HCT116 (cell line): ENCODE data around the gene TCP11. TPM values are rescaled to one million over a fixed set of nuclear protein-coding genes. Genes with fewer than 3 reads are reported as not detected.

Source experiments
- ATAC-seq: fragments of 200-7000 bp; cut with Tn5 transposase; 2 replicates; pipeline ENCODE4 v1.9.1; 2020; ENCODE audit warnings: mild to moderate bottlenecking, moderate library complexity
- BruUV-seq: library from RNA; stranded (reverse); fragments of 400-500 nt; replicated peaks from 2 replicates; lab custom pipeline; 2021; lab: Mats Ljungman, UMichigan
- CTCF ChIA-PET: fragments of 300-600 bp; sonication (Branson Sonifier 250); formaldehyde crosslinking; loops from one replicate; lab custom pipeline; 2021; ENCODE audit warnings: antibody characterized with exemption; lab: Charles Lee
- POLR2A ChIA-PET: fragments of 300-600, 350-600 bp; sonication (Branson Sonifier 250); formaldehyde crosslinking; loops from one replicate; lab custom pipeline; 2021; ENCODE audit warnings: antibody characterized with exemption; lab: Charles Lee
- RAD21 ChIA-PET, 2 experiments: fragments of 300-600 bp; sonication (Branson Sonifier 250); formaldehyde crosslinking; loops; one replicate each; lab custom pipeline; 2023; ENCODE audit warnings: low total read pairs in 2 of 2; ENCODE audit not compliant: uncharacterized antibody in 2 of 2, unreplicated experiment in 2 of 2, low non-redundant PET in 1 of 2; lab: Charles Lee
- DNase-seq: peaks from one replicate; pipeline ENCODE4 v3.0.0-alpha.2; 2010; ENCODE audit warnings: low read depth, low spot score
- H2AFZ ChIP-seq: fragments of 200-600 bp; shearing (Covaris generic), sonication (generic); 2 replicates; pipeline ENCODE4 v1.6.1; 2017; ENCODE audit warnings: low read depth, mixed run types, mixed read lengths, antibody characterized with exemption, low read length; ENCODE audit not compliant: poor library complexity, severe bottlenecking
- H3K27ac ChIP-seq: 2 replicates; pipeline ENCODE4 v1.5.1; 2012; ENCODE audit warnings: low read depth, low read length
- H3K27me3 ChIP-seq: fragments of 200-600 bp; sonication (generic); 2 replicates; pipeline ENCODE4 v1.6.1; 2016; ENCODE audit warnings: mixed run types, low read length, mixed read lengths; ENCODE audit not compliant: insufficient read depth
- H3K36me3 ChIP-seq, 2 experiments: fragments of 200-500 bp in 1 of 2; fragments of 200-600 bp in 1 of 2; sonication (Bioruptor generic) in 1 of 2; sonication (generic) in 1 of 2; 2 replicates each; pipeline versions ENCODE4 v1.5.1 to v1.6.1; 2014 to 2016; ENCODE audit warnings: low read length in 2 of 2, inconsistent platforms in 1 of 2, mixed read lengths in 1 of 2, mixed run types in 1 of 2; ENCODE audit not compliant: insufficient read depth in 2 of 2, control insufficient read depth in 1 of 2
- H3K4me1 ChIP-seq, 2 experiments: fragments of 200-600 bp in 1 of 2; sonication (generic) in 1 of 2; 2 replicates each; pipeline versions ENCODE4 v1.5.1 to v1.6.1; 2012 to 2017; ENCODE audit warnings: low read length in 2 of 2, inconsistent platforms in 1 of 2, mild to moderate bottlenecking in 1 of 2, mixed read lengths in 1 of 2, mixed run types in 1 of 2, moderate library complexity in 1 of 2; ENCODE audit not compliant: insufficient read depth in 2 of 2, control insufficient read depth in 1 of 2
- H3K4me2 ChIP-seq: fragments of 200-600 bp; sonication (generic); 2 replicates; pipeline ENCODE4 v1.6.1; 2017; ENCODE audit warnings: mixed run types, low read length, mixed read lengths
- H3K4me3 ChIP-seq, 2 experiments: fragments of 200-600 bp in 1 of 2; sonication (generic) in 1 of 2; replicated peaks in 1 of 2; 2 replicates each; pipeline ENCODE4 v1.5.1; 2011 to 2016; ENCODE audit warnings: low read length in 2 of 2, control low read depth in 1 of 2, low read depth in 1 of 2, mild to moderate bottlenecking in 1 of 2, mixed read lengths in 1 of 2, mixed run types in 1 of 2
- H3K79me2 ChIP-seq: fragments of 200-600 bp; sonication (generic); 2 replicates; pipeline ENCODE4 v1.6.1; 2017; ENCODE audit warnings: mild to moderate bottlenecking, mixed run types, low read length, moderate library complexity, mixed read lengths; ENCODE audit not compliant: insufficient read depth
- H3K9ac ChIP-seq: fragments of 200-600 bp; sonication (generic); 2 replicates; pipeline ENCODE4 v1.6.1; 2016; ENCODE audit warnings: low read length, mixed read lengths
- H3K9me2 ChIP-seq: fragments of 200-600 bp; sonication (generic), shearing (Covaris generic); 2 replicates; pipeline ENCODE4 v1.6.1; 2017; ENCODE audit warnings: mixed run types, mild to moderate bottlenecking, moderate library complexity; ENCODE audit not compliant: insufficient read depth
- H3K9me3 ChIP-seq, 2 experiments: fragments of 200-500 bp in 1 of 2; fragments of 200-600 bp in 1 of 2; sonication (Bioruptor generic) in 1 of 2; sonication (generic) in 1 of 2; 2 replicates each; pipeline ENCODE4 v1.6.1; 2014 to 2017; ENCODE audit warnings: low read length in 2 of 2, mixed read lengths in 2 of 2, inconsistent platforms in 1 of 2, low read depth in 1 of 2, mild to moderate bottlenecking in 1 of 2, mixed run types in 1 of 2, moderate library complexity in 1 of 2; ENCODE audit not compliant: control insufficient read depth in 1 of 2, insufficient read depth in 1 of 2
- H4K20me1 ChIP-seq: fragments of 200-600 bp; sonication (generic), shearing (Covaris generic); 2 replicates; pipeline ENCODE4 v1.6.1; 2017; ENCODE audit warnings: mixed run types, mild to moderate bottlenecking, moderate library complexity; ENCODE audit not compliant: insufficient read depth
- CBX3 ChIP-seq: IDR thresholded peaks from 2 replicates; pipeline ENCODE4 v1.6.1; 2012; ENCODE audit warnings: low read depth
- CEBPB ChIP-seq: IDR thresholded peaks from 2 replicates; pipeline ENCODE4 v1.6.1; 2012; ENCODE audit warnings: low read depth
- ELF1 ChIP-seq: IDR thresholded peaks from 2 replicates; pipeline ENCODE4 v1.6.1; 2012; ENCODE audit warnings: low read depth, borderline replicate concordance
- EZH2 ChIP-seq: fragments of 200-600 bp; sonication (generic); IDR thresholded peaks from 2 replicates; pipeline ENCODE4 v1.6.1; 2017; ENCODE audit warnings: antibody characterized with exemption, mixed run types
- EZH2phosphoT487 ChIP-seq: fragments of 200-600 bp; IDR thresholded peaks from 2 replicates; pipeline ENCODE4 v1.6.1; 2018; ENCODE audit warnings: antibody characterized with exemption, borderline replicate concordance
- POLR2A ChIP-seq: IDR thresholded peaks from 2 replicates; pipeline ENCODE4 v1.7.0; 2011; ENCODE audit warnings: borderline replicate concordance; ENCODE audit not compliant: insufficient read depth, insufficient read length; ENCODE audit errors: extremely low read depth
- POLR2AphosphoS5 ChIP-seq: IDR thresholded peaks from 2 replicates; pipeline ENCODE4 v1.6.1; 2011; ENCODE audit warnings: mild to moderate bottlenecking, low read depth, low read length, moderate library complexity
- RAD21 ChIP-seq: IDR thresholded peaks from 2 replicates; pipeline ENCODE4 v1.6.1; 2012; ENCODE audit warnings: low read depth, mild to moderate bottlenecking
- SIN3A ChIP-seq: IDR thresholded peaks from 2 replicates; pipeline ENCODE4 v1.6.1; 2012; ENCODE audit warnings: low read depth
- SRF ChIP-seq: IDR thresholded peaks from 2 replicates; pipeline ENCODE4 v1.6.1; 2012; ENCODE audit warnings: low read depth
- YY1 ChIP-seq: IDR thresholded peaks from 2 replicates; pipeline ENCODE4 v1.6.1; 2011; ENCODE audit warnings: low read length, low read depth, moderate library complexity, mild to moderate bottlenecking; ENCODE audit not compliant: insufficient replicate concordance; ENCODE audit errors: extremely low read depth
- ZFX ChIP-seq: fragments of 450-650 bp; IDR thresholded peaks from 2 replicates; pipeline ENCODE4 v1.6.1; 2017
- ZNF274 ChIP-seq: fragments of 200-500 bp; sonication (Bioruptor generic); IDR thresholded peaks from 2 replicates; pipeline ENCODE4 v1.6.1; 2014; ENCODE audit warnings: mild to moderate bottlenecking, low read depth, low read length, inconsistent platforms
- intact Hi-C: fragments of 100-400 bp; cut with micrococcal nuclease; formaldehyde crosslinking; loops from 2 replicates; pipeline ENCODE4 v1.10.0; 2022
- total RNA-seq: library from RNA; stranded (reverse); gene quantifications from one replicate; pipeline ENCODE4 v1.2.1, GENCODE V29; 2021; ENCODE audit not compliant: unreplicated experiment
- TF ChIP-seq, protein P1 (sequence below): IDR thresholded peaks from 2 replicates; pipeline ENCODE4 v1.6.1; 2012; ENCODE audit warnings: low read depth
- TF ChIP-seq, protein P2 (sequence below), 3 experiments: fragments of 200-600 bp in 1 of 3; sonication (generic) in 1 of 3; IDR thresholded peaks in 2 of 3; conservative IDR thresholded peaks in 1 of 3; 2 replicates each; pipeline ENCODE4 v1.5.1; 2012 to 2017; ENCODE audit warnings: low read depth in 2 of 3, low read length in 2 of 3, antibody characterized with exemption in 1 of 3, borderline replicate concordance in 1 of 3, control low read depth in 1 of 3, mild to moderate bottlenecking in 1 of 3, mixed read lengths in 1 of 3, mixed run types in 1 of 3, moderate library complexity in 1 of 3; ENCODE audit not compliant: insufficient read depth in 1 of 3
- TF ChIP-seq, protein P3 (sequence below): IDR thresholded peaks from 2 replicates; pipeline ENCODE4 v1.6.1; 2012
- TF ChIP-seq, protein P4 (sequence below): IDR thresholded peaks from 2 replicates; pipeline ENCODE4 v1.6.1; 2012

The TCP11 gene
- total RNA-seq, 1 experiment from 2014 or later, result not detected

- Histone ChIP-seq H3K36me3 (no peaks in the 10 kb centered on the region), H4K20me1 (no peaks in the 10 kb centered on the region), H3K79me2 (no peaks in the 10 kb centered on the region), H3K27me3 (no peaks in the 10 kb centered on the region), H2AFZ (no peak overlapping the region), H3K9ac (no peak overlapping the region), H3K4me3 (no peak overlapping the region), H3K9me3 (no peaks in the 10 kb centered on the region), H3K4me1 (peaks cover 0 to 16% of the 10 kb centered on the region in 2 experiments; a peak in 2 of 4 replicates), H3K9me2 (no peaks in the 10 kb centered on the region), H3K4me2 (no peak overlapping the region), H3K27ac (no peak overlapping the region)
- POLR2A ChIA-PET, result interaction anchor here (0.6 kb wide), 1 partner anchor 14 kb away, joined by 3 read pairs; no protein-coding TSS in a partner anchor
- ATAC-seq (no peak), DNase-seq (no peak)
- TF ChIP-seq CEBPB, result no peak
- no peak for TF ChIP-seq RAD21
- TF ChIP-seq ZNF274, result no peak
- TF ChIP-seq SIN3A, result no peak
- no peak for TF ChIP-seq CBX3
- TF ChIP-seq, protein P1, sequence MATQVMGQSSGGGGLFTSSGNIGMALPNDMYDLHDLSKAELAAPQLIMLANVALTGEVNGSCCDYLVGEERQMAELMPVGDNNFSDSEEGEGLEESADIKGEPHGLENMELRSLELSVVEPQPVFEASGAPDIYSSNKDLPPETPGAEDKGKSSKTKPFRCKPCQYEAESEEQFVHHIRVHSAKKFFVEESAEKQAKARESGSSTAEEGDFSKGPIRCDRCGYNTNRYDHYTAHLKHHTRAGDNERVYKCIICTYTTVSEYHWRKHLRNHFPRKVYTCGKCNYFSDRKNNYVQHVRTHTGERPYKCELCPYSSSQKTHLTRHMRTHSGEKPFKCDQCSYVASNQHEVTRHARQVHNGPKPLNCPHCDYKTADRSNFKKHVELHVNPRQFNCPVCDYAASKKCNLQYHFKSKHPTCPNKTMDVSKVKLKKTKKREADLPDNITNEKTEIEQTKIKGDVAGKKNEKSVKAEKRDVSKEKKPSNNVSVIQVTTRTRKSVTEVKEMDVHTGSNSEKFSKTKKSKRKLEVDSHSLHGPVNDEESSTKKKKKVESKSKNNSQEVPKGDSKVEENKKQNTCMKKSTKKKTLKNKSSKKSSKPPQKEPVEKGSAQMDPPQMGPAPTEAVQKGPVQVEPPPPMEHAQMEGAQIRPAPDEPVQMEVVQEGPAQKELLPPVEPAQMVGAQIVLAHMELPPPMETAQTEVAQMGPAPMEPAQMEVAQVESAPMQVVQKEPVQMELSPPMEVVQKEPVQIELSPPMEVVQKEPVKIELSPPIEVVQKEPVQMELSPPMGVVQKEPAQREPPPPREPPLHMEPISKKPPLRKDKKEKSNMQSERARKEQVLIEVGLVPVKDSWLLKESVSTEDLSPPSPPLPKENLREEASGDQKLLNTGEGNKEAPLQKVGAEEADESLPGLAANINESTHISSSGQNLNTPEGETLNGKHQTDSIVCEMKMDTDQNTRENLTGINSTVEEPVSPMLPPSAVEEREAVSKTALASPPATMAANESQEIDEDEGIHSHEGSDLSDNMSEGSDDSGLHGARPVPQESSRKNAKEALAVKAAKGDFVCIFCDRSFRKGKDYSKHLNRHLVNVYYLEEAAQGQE, result no peak
- TF ChIP-seq, protein P2, sequence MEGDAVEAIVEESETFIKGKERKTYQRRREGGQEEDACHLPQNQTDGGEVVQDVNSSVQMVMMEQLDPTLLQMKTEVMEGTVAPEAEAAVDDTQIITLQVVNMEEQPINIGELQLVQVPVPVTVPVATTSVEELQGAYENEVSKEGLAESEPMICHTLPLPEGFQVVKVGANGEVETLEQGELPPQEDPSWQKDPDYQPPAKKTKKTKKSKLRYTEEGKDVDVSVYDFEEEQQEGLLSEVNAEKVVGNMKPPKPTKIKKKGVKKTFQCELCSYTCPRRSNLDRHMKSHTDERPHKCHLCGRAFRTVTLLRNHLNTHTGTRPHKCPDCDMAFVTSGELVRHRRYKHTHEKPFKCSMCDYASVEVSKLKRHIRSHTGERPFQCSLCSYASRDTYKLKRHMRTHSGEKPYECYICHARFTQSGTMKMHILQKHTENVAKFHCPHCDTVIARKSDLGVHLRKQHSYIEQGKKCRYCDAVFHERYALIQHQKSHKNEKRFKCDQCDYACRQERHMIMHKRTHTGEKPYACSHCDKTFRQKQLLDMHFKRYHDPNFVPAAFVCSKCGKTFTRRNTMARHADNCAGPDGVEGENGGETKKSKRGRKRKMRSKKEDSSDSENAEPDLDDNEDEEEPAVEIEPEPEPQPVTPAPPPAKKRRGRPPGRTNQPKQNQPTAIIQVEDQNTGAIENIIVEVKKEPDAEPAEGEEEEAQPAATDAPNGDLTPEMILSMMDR (IDR thresholded peaks at IDR 0.05 in 2 of 3, conservative IDR thresholded peaks at IDR 0.05 in 1 of 3; ENCODE audit: borderline replicate concordance in 1 of 3, insufficient read depth in 1 of 3, low read depth in 2 of 3, low read length in 2 of 3), result no peak
- no peak for TF ChIP-seq EZH2phosphoT487
- TF ChIP-seq, protein P3, sequence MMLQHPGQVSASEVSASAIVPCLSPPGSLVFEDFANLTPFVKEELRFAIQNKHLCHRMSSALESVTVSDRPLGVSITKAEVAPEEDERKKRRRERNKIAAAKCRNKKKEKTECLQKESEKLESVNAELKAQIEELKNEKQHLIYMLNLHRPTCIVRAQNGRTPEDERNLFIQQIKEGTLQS, result no peak
- TF ChIP-seq, protein P4, sequence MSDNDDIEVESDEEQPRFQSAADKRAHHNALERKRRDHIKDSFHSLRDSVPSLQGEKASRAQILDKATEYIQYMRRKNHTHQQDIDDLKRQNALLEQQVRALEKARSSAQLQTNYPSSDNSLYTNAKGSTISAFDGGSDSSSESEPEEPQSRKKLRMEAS, result no peak
- no peak for TF ChIP-seq EZH2
- no peak for TF ChIP-seq ZFX
- no peak for TF ChIP-seq POLR2A
- TF ChIP-seq SRF, result no peak
- no peak for TF ChIP-seq ELF1
- TF ChIP-seq YY1, result no peak
- TF ChIP-seq POLR2AphosphoS5, result no peak
- intact Hi-C loops, result no loop called here
- no TSS peak for BruUV-seq
- RAD21 ChIA-PET, result interaction anchor here (1.2 to 3.1 kb wide), 3 partner anchors 58 to 94 kb away, joined by 4 to 11 read pairs (median 10); no protein-coding TSS in a partner anchor
- CTCF ChIA-PET, result interaction anchor here (0.6 to 3.9 kb wide), 4 partner anchors 58 to 687 kb away, joined by 3 to 36 read pairs (median 20); no protein-coding TSS in a partner anchor
Observed at GRCh38 chr6:35147486-35147885, 6.3 kb upstream of the TCP11 start.
